Measurements from ENCODE around the gene KMT2A. TPM values are rescaled to one million over a fixed set of nuclear protein-coding genes. Genes with fewer than 3 reads are reported as not detected.

KMT2A gene
- total and polyA plus RNA-seq, 10 of the 15 experiments (the other 5 are each of a cell fraction or from before 2014, with no cell fraction given), result 6.1 to 56.9 (median 25.4) TPM

DNA sequence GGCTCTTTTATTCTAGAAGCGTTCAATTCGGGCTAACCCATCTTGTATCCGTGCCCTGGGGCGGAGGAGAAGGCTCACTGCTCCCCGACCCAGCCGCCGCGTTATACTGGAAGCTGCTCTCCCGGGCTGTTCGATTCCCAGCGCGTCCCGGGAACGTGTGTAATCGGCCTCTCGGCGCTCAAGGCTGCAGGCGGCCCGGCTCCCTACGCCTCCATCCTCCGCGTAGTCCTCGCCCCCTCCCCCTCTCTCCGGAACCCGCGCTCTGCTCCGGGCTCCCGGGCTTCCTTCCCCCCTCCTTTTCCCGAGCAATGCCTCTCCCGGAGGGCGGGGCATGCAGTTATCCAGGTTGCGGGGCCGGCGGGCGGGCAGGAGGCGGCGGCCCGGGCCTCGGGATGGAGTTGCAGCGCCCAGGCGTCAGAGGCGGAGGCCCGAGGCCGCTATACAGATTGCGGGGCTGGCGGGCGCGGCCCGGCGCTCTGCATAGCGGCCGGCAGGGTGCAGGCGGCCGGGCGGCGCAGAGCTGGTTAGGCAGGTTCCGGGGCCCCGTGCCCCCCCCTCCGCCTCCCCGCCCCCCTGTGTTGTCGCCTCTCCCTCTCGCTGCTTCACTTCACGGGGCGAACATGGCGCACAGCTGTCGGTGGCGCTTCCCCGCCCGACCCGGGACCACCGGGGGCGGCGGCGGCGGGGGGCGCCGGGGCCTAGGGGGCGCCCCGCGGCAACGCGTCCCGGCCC is at the start of gene KMT2A (continued):
- TF ChIP-seq, protein P1, sequence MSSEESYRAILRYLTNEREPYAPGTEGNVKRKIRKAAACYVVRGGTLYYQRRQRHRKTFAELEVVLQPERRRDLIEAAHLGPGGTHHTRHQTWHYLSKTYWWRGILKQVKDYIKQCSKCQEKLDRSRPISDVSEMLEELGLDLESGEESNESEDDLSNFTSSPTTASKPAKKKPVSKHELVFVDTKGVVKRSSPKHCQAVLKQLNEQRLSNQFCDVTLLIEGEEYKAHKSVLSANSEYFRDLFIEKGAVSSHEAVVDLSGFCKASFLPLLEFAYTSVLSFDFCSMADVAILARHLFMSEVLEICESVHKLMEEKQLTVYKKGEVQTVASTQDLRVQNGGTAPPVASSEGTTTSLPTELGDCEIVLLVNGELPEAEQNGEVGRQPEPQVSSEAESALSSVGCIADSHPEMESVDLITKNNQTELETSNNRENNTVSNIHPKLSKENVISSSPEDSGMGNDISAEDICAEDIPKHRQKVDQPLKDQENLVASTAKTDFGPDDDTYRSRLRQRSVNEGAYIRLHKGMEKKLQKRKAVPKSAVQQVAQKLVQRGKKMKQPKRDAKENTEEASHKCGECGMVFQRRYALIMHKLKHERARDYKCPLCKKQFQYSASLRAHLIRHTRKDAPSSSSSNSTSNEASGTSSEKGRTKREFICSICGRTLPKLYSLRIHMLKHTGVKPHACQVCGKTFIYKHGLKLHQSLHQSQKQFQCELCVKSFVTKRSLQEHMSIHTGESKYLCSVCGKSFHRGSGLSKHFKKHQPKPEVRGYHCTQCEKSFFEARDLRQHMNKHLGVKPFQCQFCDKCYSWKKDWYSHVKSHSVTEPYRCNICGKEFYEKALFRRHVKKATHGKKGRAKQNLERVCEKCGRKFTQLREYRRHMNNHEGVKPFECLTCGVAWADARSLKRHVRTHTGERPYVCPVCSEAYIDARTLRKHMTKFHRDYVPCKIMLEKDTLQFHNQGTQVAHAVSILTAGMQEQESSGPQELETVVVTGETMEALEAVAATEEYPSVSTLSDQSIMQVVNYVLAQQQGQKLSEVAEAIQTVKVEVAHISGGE (CRISPR knock-in tag; IDR thresholded peaks at IDR 0.05), result no peak
- TF ChIP-seq JUNB (IDR thresholded peaks at IDR 0.05) (no peak), EZH2 (IDR thresholded peaks at IDR 0.05; ENCODE audit: borderline replicate concordance, control insufficient read depth, low read depth, low read length) (no peak), IRF3 (IDR thresholded peaks at IDR 0.05) (no peak), SRF (IDR thresholded peaks at IDR 0.05; ENCODE audit: low read depth in 2 of 2, low read length in 2 of 2) (0 out of 4 replicates have a peak, but pooled peaks of 1 of the 2 experiments have one; percentile 48), STAT3 (IDR thresholded peaks at IDR 0.05; ENCODE audit: low read depth, low read length) (no peak), HSF1 (IDR thresholded peaks at IDR 0.05; ENCODE audit: low read depth, low read length) (peak; percentile 68), CREM (IDR thresholded peaks at IDR 0.05; ENCODE audit: low read depth) (peak; percentile 58; the same call in 1 of the 2 replicates), SMAD5 (IDR thresholded peaks at IDR 0.05; ENCODE audit: low read depth) (no peak), HCFC1 (IDR thresholded peaks at IDR 0.05; ENCODE audit: low read length) (peak; percentile 87), MEF2B (IDR thresholded peaks at IDR 0.05; ENCODE audit: partially characterized antibody, poor library complexity, severe bottlenecking) (peak; percentile 47), NR2C2 (IDR thresholded peaks at IDR 0.05; ENCODE audit: borderline replicate concordance, control insufficient read depth, insufficient read length, low read depth) (no peak), ZSCAN29 (IDR thresholded peaks at IDR 0.05) (peak; percentile 75), KLF5 (IDR thresholded peaks at IDR 0.05; ENCODE audit: partially characterized antibody) (peak; percentile 68), SUZ12 (IDR thresholded peaks at IDR 0.05; ENCODE audit: unreplicated experiment) (no peak), ZBED1 (IDR thresholded peaks at IDR 0.05; ENCODE audit: borderline replicate concordance) (no peak), POLR2A (IDR thresholded peaks at IDR 0.05; ENCODE audit: low read depth, low read length) (peak; percentile 74), BRCA1 (IDR thresholded peaks at IDR 0.05; ENCODE audit: low read depth, low read length) (no peak)
- TF ChIP-seq, protein P2, sequence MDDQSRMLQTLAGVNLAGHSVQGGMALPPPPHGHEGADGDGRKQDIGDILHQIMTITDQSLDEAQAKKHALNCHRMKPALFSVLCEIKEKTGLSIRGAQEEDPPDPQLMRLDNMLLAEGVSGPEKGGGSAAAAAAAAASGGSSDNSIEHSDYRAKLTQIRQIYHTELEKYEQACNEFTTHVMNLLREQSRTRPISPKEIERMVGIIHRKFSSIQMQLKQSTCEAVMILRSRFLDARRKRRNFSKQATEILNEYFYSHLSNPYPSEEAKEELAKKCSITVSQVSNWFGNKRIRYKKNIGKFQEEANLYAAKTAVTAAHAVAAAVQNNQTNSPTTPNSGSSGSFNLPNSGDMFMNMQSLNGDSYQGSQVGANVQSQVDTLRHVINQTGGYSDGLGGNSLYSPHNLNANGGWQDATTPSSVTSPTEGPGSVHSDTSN (IDR thresholded peaks at IDR 0.05; ENCODE audit: insufficient replicate concordance, low read depth, low read length), result no peak
- TF ChIP-seq, protein P3, sequence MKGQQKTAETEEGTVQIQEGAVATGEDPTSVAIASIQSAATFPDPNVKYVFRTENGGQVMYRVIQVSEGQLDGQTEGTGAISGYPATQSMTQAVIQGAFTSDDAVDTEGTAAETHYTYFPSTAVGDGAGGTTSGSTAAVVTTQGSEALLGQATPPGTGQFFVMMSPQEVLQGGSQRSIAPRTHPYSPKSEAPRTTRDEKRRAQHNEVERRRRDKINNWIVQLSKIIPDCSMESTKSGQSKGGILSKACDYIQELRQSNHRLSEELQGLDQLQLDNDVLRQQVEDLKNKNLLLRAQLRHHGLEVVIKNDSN (IDR thresholded peaks at IDR 0.05; ENCODE audit: borderline replicate concordance, extremely low read length, insufficient read depth, low read depth, low read length), result no peak
